ENCODE results near the gene KIT. TPM values are rescaled to one million over a fixed set of nuclear protein-coding genes. Genes with fewer than 3 reads are reported as not detected.

Gene KIT
- total and polyA plus RNA-seq, 2 donors from 2014 or later, result 7.7 to 38.1 TPM

DNA sequence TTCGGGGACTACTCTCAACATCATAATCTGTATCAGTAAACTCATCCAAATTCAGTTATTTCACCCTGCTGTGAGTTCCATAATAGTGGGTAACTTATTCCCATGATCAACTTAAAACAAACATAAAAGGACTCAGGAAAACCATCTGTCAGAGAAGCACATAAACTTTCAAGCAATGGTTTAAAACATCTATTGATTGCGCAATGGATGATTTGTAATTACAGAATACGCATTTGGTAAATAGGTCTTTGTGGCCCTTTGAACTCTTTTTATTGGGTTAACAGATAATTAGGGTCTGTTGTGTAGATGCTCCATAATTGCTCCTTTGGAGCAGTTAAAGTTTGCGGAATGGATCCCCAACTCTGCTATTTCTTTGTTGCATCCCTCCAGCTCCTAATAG lies 115.3 kb downstream of the KIT start:
- no peak for DNase-seq
- intact Hi-C loops (cut with DNase I), result no loop called here
- Histone ChIP-seq H3K9ac (ENCODE audit: low read length in 3 of 3) (no peak overlapping the region), H3K4me1 (ENCODE audit: control insufficient read depth in 2 of 3, insufficient read depth in 2 of 3, low read depth in 1 of 3, low read length in 3 of 3) (no peaks in the 10 kb centered on the region), H3K9me3 (ENCODE audit: control insufficient read depth in 2 of 3, insufficient read depth in 1 of 3, low read length in 3 of 3) (no peaks in the 10 kb centered on the region), H3K27ac (ENCODE audit: low read depth in 2 of 2, low read length in 2 of 2) (no peak overlapping the region), H3K27me3 (ENCODE audit: control insufficient read depth, insufficient read depth, low read length) (no peaks in the 10 kb centered on the region), H3K4me3 (ENCODE audit: low read length in 3 of 3) (no peak overlapping the region), H3K36me3 (ENCODE audit: control insufficient read depth in 2 of 3, insufficient read depth in 3 of 3, low read length in 3 of 3) (no peaks in the 10 kb centered on the region)
- FAIRE-seq, result no peak
- TF ChIP-seq, protein P1, sequence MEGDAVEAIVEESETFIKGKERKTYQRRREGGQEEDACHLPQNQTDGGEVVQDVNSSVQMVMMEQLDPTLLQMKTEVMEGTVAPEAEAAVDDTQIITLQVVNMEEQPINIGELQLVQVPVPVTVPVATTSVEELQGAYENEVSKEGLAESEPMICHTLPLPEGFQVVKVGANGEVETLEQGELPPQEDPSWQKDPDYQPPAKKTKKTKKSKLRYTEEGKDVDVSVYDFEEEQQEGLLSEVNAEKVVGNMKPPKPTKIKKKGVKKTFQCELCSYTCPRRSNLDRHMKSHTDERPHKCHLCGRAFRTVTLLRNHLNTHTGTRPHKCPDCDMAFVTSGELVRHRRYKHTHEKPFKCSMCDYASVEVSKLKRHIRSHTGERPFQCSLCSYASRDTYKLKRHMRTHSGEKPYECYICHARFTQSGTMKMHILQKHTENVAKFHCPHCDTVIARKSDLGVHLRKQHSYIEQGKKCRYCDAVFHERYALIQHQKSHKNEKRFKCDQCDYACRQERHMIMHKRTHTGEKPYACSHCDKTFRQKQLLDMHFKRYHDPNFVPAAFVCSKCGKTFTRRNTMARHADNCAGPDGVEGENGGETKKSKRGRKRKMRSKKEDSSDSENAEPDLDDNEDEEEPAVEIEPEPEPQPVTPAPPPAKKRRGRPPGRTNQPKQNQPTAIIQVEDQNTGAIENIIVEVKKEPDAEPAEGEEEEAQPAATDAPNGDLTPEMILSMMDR (IDR thresholded peaks at IDR 0.05; ENCODE audit: borderline replicate concordance, extremely low read depth, insufficient read depth), result no peak

DNA sequence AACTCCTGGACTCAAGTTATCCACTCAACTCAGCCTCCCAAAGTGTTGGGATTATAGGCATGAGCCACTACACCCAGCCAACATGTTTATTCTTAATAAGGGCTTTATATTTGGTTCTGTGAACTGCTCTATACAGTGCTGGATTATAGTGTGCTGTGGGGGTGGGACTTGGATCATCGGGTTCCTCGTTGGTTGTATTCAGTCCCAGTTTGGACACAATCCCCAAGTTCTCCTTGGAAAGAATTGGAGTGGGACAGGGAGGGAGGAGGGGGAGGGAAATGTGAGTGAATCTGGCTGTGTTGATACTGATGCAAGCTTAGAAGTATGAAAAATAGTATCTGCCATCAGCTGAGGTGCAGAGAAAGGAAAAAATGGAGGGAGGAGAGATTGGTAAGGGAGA lies 121.3 kb downstream of the KIT start:
- TF ChIP-seq, protein P1 (IDR thresholded peaks at IDR 0.05; ENCODE audit: borderline replicate concordance, extremely low read depth, insufficient read depth), result no peak
- intact Hi-C loops (cut with DNase I), result no loop called here
- no peak for DNase-seq
- no peaks in the 10 kb centered on the region for H3K4me1 ChIP-seq (ENCODE audit: control insufficient read depth in 2 of 3, insufficient read depth in 2 of 3, low read depth in 1 of 3, low read length in 3 of 3)
- no peak overlapping the region for H3K27ac ChIP-seq (ENCODE audit: low read depth in 2 of 2, low read length in 2 of 2)
- no peak overlapping the region for H3K9ac ChIP-seq (ENCODE audit: low read length in 3 of 3)
- no peaks in the 10 kb centered on the region for H3K9me3 ChIP-seq (ENCODE audit: control insufficient read depth in 2 of 3, insufficient read depth in 1 of 3, low read length in 3 of 3)
- no peaks in the 10 kb centered on the region for H3K36me3 ChIP-seq (ENCODE audit: control insufficient read depth in 2 of 3, insufficient read depth in 3 of 3, low read length in 3 of 3)
- FAIRE-seq, result no peak
- H3K4me3 ChIP-seq (ENCODE audit: low read length in 3 of 3), result no peak overlapping the region
- no peaks in the 10 kb centered on the region for H3K27me3 ChIP-seq (ENCODE audit: control insufficient read depth, insufficient read depth, low read length)

DNA sequence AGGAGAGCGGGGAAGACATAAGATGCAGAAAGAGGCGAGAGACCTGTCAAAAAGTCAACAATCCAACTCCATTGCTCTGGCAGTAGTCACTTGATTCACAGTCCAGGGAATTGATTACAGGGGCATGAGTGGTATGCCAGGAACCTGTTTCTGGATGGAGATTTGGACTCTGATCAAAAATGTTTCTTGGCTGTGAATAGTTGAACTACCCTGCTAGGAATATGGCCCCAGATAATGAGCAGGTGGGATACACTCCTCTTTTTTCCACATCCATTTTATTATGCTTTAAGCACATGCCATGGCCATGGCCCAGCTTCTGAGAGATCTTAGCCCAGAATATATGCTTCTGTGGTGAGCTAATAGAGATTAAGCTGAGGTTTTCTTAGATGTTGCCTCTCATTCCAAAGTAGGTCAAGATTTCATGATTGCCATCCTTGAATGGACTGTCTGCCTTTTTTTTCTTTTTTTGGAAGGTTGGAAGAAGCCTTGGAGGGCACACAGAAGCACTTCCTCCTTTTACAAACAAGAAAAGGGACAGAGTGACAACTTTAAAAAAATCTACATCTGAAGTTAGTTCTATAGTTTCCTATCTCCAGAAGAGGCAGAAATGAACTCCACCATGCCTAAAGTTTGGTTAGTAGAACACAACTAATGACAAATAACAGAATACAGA lies 121.9 kb downstream of the KIT start:
- TF ChIP-seq, protein P1 (IDR thresholded peaks at IDR 0.05; ENCODE audit: borderline replicate concordance, extremely low read depth, insufficient read depth), result no peak
- no peak overlapping the region for H3K27ac ChIP-seq (ENCODE audit: low read depth in 2 of 2, low read length in 2 of 2)
- H3K9ac ChIP-seq (ENCODE audit: low read length in 3 of 3), result no peak overlapping the region
- DNase-seq, result no peak
- H3K4me3 ChIP-seq (ENCODE audit: low read length in 3 of 3), result no peak overlapping the region
- FAIRE-seq, result no peak
- H3K36me3 ChIP-seq (ENCODE audit: control insufficient read depth in 2 of 3, insufficient read depth in 3 of 3, low read length in 3 of 3), result no peaks in the 10 kb centered on the region
- no peaks in the 10 kb centered on the region for H3K4me1 ChIP-seq (ENCODE audit: control insufficient read depth in 2 of 3, insufficient read depth in 2 of 3, low read depth in 1 of 3, low read length in 3 of 3)
- H3K27me3 ChIP-seq (ENCODE audit: control insufficient read depth, insufficient read depth, low read length), result no peaks in the 10 kb centered on the region
- intact Hi-C loops (cut with DNase I), result no loop called here
- H3K9me3 ChIP-seq (ENCODE audit: control insufficient read depth in 2 of 3, insufficient read depth in 1 of 3, low read length in 3 of 3), result no peaks in the 10 kb centered on the region

DNA sequence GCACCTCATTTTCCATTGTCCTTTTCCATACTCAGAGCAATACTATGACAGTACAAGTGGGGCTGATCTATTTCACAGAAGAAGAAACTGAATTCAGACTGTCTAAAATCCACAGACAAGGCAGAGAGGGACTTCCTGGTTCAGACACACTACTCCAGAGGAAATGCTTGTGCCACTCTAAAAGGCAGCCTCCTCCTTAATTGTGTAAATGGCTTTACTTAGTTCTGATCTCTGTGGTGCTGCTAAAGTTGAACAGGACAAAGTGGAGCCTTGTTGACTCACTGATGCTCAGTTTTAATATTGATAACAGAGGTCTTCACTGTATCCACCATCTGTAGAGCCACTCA lies 122.4 kb downstream of the KIT start:
- no peak overlapping the region for H3K9ac ChIP-seq (ENCODE audit: low read length in 3 of 3)
- no peaks in the 10 kb centered on the region for H3K27me3 ChIP-seq (ENCODE audit: control insufficient read depth, insufficient read depth, low read length)
- no peaks in the 10 kb centered on the region for H3K36me3 ChIP-seq (ENCODE audit: control insufficient read depth in 2 of 3, insufficient read depth in 3 of 3, low read length in 3 of 3)
- no peaks in the 10 kb centered on the region for H3K9me3 ChIP-seq (ENCODE audit: control insufficient read depth in 2 of 3, insufficient read depth in 1 of 3, low read length in 3 of 3)
- no peak for FAIRE-seq
- no peak overlapping the region for H3K27ac ChIP-seq (ENCODE audit: low read depth in 2 of 2, low read length in 2 of 2)
- TF ChIP-seq, protein P1 (IDR thresholded peaks at IDR 0.05; ENCODE audit: borderline replicate concordance, extremely low read depth, insufficient read depth), result no peak
- DNase-seq, result no peak
- H3K4me3 ChIP-seq (ENCODE audit: low read length in 3 of 3), result no peak overlapping the region
- intact Hi-C loops (cut with DNase I), result no loop called here
- H3K4me1 ChIP-seq (ENCODE audit: control insufficient read depth in 2 of 3, insufficient read depth in 2 of 3, low read depth in 1 of 3, low read length in 3 of 3), result no peaks in the 10 kb centered on the region
